H1 (cell line): ENCODE data around the gene TYK2. TPM values are rescaled to one million over a fixed set of nuclear protein-coding genes. Genes with fewer than 3 reads are reported as not detected.

Experiments used
- CHD7 ChIP-seq: fragments of 300-600 bp; sonication (generic); IDR thresholded peaks from 2 replicates; pipeline ENCODE4 v1.7.1; 2012; ENCODE audit warnings: low read length, moderate library complexity, mild to moderate bottlenecking, inconsistent platforms; ENCODE audit not compliant: insufficient replicate concordance
- EZH2 ChIP-seq: fragments of 200-600 bp; sonication (generic); IDR thresholded peaks from 2 replicates; pipeline ENCODE4 v1.7.1; 2012; ENCODE audit warnings: low read depth, mild to moderate bottlenecking, moderate library complexity, low read length, inconsistent platforms; ENCODE audit not compliant: severe bottlenecking
- JUND ChIP-seq: IDR thresholded peaks from 2 replicates; pipeline ENCODE4 v1.6.1; 2011; ENCODE audit warnings: mild to moderate bottlenecking, improper control_type of control experiment, low read length
- KDM1A ChIP-seq: fragments of 200-600, 300-600 bp; sonication (generic); IDR thresholded peaks from 2 replicates; pipeline ENCODE4 v1.7.1; 2016; ENCODE audit warnings: mild to moderate bottlenecking, low read length, borderline replicate concordance
- KDM4A ChIP-seq: IDR thresholded peaks from one replicate; pipeline ENCODE4 v1.7.1; 2012; ENCODE audit warnings: low read depth, mild to moderate bottlenecking, moderate library complexity, low read length, inconsistent platforms; ENCODE audit not compliant: severe bottlenecking
- MAFK ChIP-seq: IDR thresholded peaks from 2 replicates; pipeline ENCODE4 v1.6.1; 2012; ENCODE audit warnings: low read depth, mild to moderate bottlenecking, improper control_type of control experiment, low read length
- NRF1 ChIP-seq: IDR thresholded peaks from 2 replicates; pipeline ENCODE4 v1.6.1; 2011; ENCODE audit warnings: mild to moderate bottlenecking, low read depth, low read length, improper control_type of control experiment
- RAD21 ChIP-seq, 2 experiments: IDR thresholded peaks in 1 of 2; conservative IDR thresholded peaks in 1 of 2; 2 replicates each; pipeline ENCODE4 v1.6.1; 2011; ENCODE audit warnings: low read depth in 2 of 2, low read length in 2 of 2, improper control_type of control experiment in 1 of 2, inconsistent platforms in 1 of 2, mild to moderate bottlenecking in 1 of 2, moderate library complexity in 1 of 2
- RBBP5 ChIP-seq: IDR thresholded peaks from 2 replicates; pipeline ENCODE4 v1.7.1; 2012; ENCODE audit warnings: low read depth, mild to moderate bottlenecking, inconsistent platforms, low read length, moderate library complexity, borderline replicate concordance
- SRF ChIP-seq: IDR thresholded peaks from 2 replicates; pipeline ENCODE4 v1.6.1; 2011; ENCODE audit warnings: mild to moderate bottlenecking, low read depth, low read length, moderate library complexity
- SUZ12 ChIP-seq: fragments of 200-600 bp; sonication (generic); IDR thresholded peaks from 2 replicates; pipeline ENCODE4 v1.6.1; 2012; ENCODE audit warnings: mild to moderate bottlenecking, inconsistent platforms, low read length, moderate library complexity, mixed read lengths
- TBP ChIP-seq: IDR thresholded peaks from 2 replicates; pipeline ENCODE4 v1.6.1; 2011; ENCODE audit warnings: low read depth, low read length, improper control_type of control experiment
- polyA plus RNA-seq, 7 experiments: library from polyadenylated mRNA; depleted of rRNA in 3 of 7; stranded (reverse) in 5 of 7; unstranded in 2 of 7; fragments of >200 nt in 5 of 7; fragments of 200-250 nt in 2 of 7; gene quantifications; 1 replicate in 5 of 7; 2 replicates in 1 of 7; 4 replicates in 1 of 7; pipeline versions ENCODE4 v1.2.1 to v1.2.3, GENCODE V29; 2011 to 2013; ENCODE audit warnings: missing spikeins in 2 of 7, mixed read lengths in 2 of 7
- total RNA-seq: library from RNA; stranded (reverse); fragmentation: NEBNext Ultra II Directional; extraction: Animal tissue kit (Norgen Biotek cat#: 25700); gene quantifications from 2 replicates; pipeline ENCODE4 v1.2.1, GENCODE V29; 2021

TYK2 gene
- total and polyA plus RNA-seq, 2 of the 8 experiments (the other 6 are each of a cell fraction or from before 2014, with no cell fraction given) = 32.1 to 40.8 TPM

GRCh38 chr19:10419200-10419645 is 38.9 kb upstream of the TYK2 start (continued):
- no peak for TF ChIP-seq CHD7
- TF ChIP-seq TBP = no peak
- TF ChIP-seq SUZ12 = no peak
- no peak for TF ChIP-seq KDM1A
- no peak for TF ChIP-seq KDM4A
- no peak for TF ChIP-seq EZH2
- no peak for TF ChIP-seq SRF
- no peak for TF ChIP-seq JUND
- no peak for TF ChIP-seq RBBP5
- no peak for TF ChIP-seq MAFK
- no peak for TF ChIP-seq RAD21 (IDR thresholded peaks at IDR 0.05 in 1 of 2, conservative IDR thresholded peaks at IDR 0.05 in 1 of 2; ENCODE audit: low read depth in 2 of 2, low read length in 2 of 2)
- no peak for TF ChIP-seq NRF1
